Stimulated activated CD4-positive, alpha-beta T cell treated with anti-CD3 and anti-CD28 coated beads, Interleukin-4, amount 100 ng/mL, for 4 hours (primary cell): Measurements from ENCODE around the gene NOM1.

Experiments used
- DNase-seq, 2 experiments: peaks; one replicate each; pipeline ENCODE4 v3.0.0-alpha.2; 2020

Gene NOM1

DNA sequence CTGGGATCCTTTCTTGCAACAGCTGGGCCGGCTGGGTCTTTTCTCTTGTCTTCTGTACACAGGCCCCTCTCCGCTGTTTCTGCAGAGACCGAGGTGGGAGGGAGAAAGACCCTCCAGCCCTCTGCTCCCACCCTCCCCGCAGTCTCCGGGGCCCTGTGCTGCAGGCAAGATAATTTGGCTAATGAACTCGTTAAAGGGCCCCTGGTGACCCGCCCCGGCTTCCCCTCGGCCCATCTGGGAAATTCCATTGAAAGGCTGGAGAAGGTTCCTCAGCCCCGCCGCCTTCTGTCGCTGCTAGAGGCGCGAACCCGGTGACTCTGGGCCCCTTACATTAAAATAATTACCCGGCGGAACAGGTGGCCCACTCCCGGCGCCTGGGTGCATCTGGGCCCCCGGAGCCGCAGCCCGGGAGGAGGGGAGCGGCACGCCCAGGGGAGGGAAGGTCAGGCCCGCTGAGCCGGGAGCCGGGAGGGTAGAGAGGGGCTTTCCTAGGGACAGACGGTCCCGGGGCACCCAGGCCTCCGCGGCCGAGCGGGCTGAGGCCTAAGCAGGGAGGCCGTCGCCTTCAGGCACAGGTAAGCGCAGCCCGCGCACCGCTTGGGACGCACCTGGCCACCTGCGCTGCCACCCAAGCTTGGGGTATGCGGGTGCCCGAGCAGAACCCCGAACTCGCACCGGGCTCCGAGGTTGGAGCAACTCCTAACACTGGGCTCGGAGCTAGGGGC lies 68.3 kb downstream of the NOM1 start:
- no peak for DNase-seq

DNA sequence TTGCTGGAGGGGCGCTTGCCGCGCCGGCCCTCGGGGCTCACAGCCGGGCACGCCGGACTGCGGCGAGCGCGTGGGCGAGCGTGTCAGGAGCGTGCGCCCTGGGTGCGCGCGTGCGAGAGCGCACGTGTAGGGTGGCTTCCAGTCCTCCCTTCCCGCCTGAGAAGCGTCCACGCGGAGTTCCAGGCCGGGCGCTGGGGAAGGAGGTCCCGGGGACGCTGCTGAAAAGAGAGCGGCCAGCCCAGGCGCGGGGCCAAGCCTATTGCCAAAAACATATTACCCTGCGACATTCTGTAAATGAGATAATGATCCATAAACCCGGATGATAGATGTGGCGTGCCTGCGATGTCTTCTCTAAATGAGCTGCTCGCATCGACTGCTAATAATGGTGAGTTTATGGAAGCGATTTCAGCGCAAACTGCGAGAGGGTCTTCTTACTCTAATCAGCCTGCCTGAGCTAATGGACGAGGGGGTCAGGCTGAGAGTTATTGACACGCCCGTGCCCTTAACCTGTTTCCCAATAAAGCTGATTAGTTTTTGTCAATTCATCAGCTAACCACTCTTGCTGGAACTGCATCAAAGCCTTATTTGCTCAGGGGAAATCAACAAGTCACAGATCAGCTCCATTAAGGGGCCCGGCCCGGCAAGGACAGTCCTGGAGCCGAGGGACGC lies 69.0 kb downstream of the NOM1 start:
- DNase-seq: no peak

DNA sequence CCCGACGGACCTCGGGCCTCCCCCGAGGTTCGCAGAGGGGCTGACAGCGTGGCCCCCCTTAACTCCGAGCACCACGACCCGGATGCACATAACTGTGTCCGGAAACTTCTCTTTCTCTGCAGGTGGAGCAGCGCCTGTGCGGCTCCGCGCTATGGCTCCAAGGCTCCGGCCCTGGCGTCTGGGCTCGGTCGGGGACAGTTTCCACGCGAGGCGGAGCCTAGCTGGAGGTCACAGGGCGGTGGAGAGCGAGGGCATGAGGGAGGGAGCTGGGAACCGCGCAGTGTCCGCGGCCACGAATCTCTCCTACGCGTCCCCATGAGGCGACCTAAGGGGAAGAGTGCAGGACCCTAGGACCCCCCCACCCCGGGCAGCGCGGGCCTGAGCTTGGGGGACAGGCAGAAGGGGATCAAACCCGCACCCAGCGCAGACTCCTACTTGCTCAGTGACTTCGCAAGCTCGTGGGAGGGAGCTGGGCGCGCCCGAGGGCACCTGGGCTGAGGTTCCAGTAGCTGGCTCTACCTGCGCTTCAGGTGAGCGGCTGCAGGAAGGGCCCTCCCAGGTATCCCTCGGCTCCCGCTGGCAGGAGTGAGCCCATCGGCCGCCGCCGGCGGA lies 69.6 kb downstream of the NOM1 start:
- DNase-seq: no peak

DNA sequence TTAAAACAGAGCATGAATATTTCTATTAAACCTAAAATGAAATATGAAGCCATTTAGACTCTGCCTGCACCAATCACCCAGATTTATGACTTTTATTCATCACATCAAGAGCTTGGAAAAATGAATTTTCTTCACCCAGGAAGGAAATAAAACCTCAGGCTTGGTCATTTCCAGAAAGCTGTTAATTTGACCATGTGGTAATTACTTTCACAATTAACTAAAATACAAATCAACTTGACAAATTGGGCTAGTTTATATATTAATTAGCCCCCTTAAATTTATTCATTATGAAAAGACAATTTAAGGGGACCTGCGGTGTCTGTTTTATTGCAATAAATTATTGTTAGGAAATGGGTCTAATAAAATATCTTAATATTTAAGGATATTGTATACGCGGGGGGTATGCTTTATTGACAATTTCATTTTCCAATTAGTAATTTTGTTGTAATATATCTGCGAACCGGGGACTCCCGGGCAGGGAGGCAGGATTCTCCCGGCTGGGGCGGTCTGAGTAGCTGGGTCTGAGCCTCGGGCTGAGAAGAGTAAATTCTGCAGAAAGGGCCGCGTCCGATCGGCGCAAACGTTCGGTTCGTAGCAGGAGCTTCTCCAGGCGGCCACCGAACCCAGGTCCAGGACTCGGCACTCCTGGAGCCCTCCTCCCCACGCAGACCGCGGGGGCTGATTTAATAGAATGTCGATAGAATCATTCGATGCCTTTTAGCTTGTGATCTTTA lies 70.4 kb downstream of the NOM1 start:
- DNase-seq: no peak

DNA sequence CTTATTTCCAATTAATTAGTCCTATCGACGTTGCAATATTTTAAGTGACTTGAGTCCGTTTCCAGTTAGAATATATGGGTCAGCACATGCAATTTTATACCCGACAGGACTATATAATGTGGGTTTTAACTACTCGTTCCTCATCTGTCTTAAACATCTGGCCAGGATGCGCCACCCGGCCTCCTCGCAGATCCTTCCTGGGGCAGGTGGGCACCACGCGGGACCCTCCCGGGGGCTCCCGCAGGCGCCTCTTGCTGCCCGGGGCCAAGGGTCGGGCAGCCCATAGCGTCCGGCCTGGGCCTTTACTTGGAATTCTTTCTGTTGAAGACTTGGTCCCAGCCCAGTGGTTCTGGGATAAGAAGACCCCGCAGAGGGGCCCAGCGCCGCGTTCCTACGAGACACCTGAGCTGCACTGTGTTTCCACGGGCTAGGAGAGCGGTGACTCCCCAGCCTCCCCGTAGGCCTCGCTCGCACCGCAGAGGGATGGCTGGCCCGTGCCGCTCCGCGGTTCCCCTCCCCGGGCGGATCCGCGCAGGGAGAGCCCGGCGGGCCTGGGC lies 71.1 kb downstream of the NOM1 start:
- DNase-seq: no peak

DNA sequence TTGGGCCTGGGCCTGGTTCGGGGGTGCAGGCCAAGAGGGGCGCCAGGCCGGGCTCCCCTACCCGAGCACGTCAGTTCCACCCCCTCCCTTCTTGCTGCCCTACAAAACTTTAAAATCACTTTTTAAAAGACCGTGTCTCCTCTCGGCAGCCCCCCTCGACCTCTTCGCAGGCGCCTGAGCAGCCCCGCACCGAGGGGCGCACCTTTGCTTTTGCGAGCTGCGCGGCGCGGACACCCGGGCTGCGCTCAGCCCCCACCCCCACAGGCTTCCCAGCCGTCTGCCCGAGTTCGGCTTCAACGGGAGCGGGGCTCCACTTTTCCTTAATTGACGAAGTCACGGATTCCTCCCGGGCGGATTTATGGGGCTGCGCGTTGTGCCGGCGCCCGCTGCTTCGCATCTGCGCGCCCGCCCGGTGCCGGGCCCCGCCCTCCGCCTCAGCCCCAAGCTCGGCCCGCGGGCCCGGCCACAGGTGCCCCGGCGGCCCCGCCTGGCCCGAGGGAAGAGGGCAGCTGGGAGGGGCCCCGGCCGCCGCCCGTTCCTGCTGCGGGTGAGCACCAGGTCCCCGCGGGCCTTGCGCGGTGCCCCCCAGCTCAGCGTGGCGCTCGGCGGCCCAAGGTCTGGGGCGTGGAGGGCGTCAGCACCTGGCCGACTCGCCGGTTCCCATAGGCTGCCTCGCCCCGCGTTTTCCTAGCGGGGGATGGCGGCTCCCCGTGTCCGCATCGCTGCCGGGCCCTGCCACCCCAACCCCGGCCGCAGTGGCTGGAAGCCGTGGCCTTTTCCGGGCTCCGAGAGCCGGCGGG lies 71.8 kb downstream of the NOM1 start:
- no peak for DNase-seq

DNA sequence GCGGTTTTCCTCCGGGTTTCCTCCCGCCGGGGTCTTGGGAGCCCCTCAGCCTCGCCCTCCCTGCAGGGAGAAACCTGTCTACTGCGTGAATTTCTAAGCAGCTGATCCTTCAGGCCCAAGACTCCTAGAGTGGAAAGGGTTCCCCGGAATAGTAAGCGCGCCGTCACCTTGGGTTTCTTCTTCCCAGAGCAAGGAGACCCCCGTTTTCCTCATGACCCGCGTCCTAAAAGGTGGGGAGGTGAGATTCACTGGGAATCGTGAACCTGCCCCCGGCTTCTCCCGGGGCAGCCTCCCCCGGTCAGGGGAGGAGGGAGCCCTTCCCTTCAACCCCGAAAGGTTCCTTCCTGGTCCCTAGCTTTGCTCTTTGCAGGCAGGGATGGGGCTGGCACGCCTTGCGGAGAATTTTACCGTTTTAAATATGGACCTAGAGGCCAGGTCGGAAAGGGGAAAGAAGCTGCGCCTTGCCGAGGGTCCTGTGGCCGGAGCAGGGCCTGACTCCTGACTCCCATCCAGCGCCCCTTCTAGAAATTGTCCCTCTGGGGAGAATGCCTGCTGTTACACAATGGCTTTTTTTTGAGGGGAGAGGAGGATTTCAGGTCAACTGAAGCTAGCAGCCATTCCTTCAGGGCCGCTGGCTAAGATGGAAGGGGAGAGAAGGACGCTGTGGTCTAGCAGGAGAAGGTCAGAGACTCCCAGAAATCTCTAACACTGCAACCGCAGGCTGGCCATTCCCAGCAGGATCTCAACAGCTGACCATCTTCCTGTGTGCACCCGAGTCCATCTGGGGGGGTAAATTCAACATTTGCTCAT lies 72.6 kb downstream of the NOM1 start:
- DNase-seq: no peak
